A204.1 (cell line): Measurements from ENCODE around the gene ADIPOR2.

Source experiments
- FAIRE-seq: peaks from 2 replicates; lab custom pipeline; 2012; peaks lifted over from hg19 to GRCh38; lab: Jason Lieb, UNC

ADIPOR2 gene

DNA sequence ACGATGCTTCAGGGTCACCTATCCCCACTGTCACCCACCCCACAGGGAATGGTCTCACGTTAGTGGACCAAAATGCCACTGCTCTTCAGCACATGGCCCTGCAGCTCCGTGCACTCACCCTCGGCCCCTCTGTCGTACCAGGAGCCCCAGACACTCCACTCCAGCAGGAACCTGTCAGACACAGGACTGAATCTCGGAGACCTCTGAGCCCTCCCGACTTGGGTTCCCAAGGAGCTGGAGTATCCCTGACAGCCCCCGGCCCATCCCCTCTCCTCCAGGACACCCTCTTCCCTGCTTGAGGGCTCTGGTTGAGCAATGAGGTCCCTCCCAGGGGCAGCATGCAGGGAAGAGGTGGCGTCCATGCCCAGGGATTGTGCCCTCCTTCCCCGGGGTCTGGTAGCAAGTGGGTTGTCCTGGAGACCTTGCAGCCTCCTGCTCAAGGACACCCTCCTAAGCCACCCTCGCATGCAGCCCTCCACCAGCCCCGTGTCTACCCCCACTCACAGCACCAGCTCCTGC lies 109.1 kb downstream of the ADIPOR2 start:
- no peak for FAIRE-seq

DNA sequence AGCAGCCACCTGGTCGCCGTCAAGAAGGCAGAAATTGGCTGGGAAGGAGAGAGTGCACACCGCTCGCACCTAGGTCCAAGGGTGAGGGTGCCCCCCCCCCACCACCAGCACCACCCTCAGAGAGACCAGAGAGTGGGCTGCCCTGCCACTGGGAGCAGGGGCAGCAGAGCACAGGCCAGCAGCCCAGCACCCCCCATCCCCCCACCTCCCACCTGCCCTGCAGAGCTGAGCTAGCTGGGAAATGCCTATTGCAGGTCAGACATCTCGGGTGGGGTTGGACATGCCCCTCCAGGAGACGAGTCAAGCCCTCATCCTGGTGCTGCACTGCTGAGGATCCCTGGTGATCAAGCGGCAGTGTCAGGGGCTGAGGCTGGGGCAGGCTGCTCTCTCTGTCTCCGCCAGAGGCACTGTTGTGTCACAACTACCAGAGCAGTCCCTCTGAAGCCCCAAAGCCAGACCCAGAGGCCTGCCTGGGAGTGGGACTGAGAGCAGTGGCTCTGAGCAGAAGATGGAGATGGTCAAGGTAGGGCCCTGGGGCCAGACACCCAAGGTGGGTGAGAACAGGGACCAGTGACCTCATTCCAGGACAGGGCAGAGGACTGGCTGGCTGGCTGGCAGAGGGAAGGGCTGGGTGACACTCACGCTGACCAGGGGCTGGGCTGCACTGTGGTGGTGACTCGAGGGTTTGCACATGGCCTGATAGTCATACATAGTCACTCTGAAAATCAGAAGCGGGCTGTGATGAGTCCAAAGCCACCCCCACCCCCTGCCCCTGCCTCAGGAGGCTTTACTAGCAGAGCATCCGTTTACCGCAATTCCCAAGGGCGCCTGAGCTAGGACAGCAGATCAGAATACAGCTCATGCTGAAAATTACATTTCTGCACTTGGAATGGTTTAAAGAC lies 109.8 kb downstream of the ADIPOR2 start:
- FAIRE-seq, result no peak

DNA sequence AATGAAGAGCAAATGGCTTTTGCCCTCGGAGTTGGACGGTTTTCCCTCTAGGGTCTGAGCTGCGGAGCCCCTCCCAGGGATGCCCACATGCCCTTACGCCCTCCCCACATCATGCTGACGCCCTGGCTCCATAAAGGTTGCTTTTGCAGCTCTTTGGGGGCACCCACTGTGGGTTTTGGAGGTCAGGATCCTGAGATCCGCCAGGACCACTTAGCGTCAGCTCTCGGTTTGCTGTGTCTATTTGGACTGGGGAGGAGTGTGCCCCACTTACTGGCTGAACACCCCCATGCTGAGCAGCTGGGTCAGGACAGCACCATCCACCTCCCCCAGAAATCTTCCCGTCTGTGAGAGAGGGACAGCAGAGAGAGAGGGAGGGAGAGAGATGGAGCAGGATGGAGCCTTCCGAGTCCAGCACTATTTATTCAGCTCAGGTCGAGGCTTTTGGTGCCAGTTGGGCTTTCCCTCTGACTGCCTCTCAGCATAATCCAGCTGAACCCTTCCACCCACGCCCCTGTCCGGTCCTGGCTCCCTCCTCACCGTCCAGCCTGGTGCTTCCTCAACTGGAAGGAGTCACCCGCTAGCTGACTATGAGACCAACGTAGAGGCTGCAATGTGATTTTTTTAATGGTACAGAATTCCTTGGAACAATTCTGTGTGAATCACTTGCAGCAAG lies 110.6 kb downstream of the ADIPOR2 start:
- FAIRE-seq, result no peak

DNA sequence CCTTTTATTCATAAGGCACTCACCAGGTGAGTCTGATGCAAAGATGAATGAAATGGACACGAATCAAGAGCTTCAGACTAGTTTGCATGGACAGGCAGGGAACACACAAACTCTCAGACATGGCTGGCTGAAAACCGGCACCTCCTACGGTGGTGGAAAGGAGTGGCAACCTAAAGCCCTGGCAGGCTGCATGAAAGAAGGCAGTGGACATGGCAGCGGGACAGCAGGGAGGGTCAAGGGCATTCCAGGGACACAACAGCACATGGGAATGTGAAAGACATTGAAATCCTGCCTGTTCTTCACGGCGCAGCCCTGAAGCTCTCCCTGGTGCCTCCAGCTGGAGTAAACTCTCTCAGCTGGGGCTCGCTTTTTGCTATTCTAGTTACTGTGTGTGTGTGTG lies 112.9 kb downstream of the ADIPOR2 start:
- no peak for FAIRE-seq

DNA sequence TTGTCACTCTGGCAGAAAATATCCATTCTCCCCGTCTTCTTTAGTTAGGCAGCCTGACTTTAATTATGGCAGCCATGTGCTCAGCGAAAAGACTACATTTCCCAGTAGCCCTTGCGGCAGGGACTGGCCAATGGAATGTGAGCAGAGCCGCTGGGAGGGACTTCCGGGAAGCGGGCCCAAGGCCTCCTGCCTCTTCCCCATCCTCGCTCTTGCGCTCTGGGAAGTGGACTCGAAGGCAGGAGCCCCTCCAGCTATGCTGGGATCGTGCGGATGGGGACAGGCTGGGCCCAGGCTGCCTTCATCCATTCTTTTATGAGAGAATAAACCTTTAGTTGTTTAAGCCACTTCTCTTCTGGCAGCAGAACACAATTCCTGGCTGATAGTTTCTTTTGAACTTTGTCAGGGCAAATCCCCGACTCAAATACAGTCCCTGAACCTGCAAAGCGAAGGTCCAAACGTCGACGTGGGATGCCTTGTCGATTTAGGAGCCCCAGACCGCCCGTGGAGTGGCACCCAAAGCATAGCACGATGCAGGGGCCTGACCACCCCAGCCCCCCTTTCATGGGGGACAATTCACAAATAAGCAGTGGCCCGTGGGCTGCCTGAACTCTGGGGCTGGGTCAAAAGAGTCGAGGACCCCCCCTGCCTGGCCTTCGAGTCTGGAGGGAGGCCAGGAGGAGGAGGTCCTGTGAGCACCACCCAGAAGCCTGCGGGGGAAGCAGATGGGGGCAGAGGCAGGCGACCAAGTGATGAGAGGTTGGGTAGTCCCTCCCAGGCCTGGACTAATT lies 113.9 kb downstream of the ADIPOR2 start:
- FAIRE-seq, result peak; percentile 91

DNA sequence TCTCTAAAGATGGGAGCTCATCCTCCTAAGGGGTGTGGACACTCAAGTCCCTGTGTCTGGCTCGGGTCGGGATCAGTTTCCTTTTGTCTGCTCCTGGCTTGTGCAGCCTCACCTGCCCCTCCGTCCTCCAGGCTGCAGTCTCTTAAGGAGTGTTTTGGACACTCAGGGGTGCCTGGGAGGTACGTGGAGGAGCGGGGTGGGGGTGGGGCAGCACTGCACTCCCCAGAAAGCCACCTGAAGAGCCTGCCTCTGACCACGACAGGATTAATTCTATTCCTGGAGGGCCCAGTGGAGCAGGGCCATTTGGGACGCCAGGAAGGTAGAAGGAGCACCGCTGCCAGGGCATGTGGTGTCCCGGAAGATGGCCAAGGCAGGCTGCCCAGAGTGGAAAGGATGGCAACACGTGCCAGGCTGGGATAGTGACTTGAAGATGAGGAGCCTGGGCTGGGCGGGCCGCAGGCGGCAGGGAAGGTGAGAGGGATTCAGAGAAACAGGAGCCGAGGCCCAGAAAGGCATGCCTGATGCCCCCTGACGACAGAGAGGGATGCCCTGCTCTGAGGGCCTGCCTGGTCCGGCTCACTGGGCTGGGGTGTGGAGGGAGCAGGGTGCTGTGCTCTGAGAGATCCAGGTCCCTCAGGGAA lies 114.7 kb downstream of the ADIPOR2 start:
- no peak for FAIRE-seq

DNA sequence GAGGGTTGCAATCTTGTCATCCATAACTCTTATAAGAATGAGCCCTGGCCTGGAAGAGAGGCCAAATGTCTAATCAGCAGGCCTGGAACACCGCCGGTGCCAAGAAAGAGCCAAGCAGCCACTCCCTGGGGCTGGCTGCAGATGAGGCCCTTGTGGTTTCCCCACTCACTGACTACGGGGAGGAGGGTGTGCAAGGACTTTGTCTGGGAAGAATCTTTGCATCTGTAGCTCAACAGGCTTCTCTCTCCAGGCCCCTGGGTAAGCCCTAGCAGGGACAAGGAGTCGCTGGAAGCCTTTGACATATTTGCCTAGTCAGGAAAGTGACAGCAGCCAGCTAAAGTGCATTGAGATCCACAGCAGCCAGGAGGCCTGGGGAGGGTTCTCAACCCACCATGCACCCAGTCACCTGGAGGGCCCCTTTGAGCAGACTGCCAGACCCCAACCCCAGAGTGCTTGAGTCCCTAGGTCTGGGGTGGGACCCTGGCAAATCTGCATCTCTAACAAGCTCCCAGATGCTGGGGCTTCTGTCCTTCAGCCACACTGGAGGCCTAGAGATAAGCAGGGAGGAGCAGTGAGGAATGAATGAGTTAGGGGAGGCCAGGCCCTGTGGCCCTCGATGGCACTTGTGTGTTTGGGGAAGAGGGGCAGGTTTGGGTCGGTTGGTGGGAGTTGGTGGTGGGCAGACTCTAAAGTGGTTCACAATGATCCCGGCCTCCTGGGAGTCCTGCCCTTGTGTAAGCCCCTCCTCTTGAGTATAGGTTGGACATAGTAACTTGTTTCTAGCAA lies 115.6 kb downstream of the ADIPOR2 start:
- no peak for FAIRE-seq

DNA sequence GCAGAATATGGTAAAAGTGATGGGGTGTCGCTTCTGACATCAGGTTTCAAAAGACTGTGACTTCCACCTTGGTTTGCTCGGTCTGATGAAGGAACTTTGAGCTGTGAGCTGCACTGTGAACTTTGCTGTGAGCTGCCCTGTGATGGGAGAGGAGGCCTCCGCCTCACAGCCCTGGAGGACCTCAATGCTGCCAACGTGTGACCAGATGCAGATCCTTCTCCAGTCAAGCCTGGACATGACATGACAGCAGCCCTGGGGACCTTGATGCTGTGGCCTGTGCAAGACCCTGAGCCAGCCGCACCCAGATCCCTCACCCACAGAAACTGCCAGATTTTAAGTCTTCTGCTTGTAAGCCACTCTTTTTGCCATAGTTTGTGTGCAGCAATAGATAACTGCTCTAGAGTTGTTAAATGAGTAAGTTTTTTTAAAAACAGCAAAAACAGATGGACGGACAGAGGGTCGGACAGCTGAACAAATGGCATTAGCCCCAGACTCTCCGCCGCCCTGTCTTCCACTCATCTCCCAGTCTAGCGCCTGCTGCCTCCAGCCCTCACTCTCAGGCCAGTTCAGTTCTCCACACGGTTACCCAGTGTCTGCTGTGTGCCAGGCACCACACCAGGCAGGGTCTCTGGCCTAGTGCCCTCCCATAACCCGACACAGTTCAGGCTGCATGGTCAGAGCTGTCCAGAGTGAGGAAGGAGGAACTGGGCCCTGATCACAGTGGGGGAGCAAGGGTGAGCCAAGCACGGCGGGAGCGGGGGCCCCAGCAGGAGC lies 116.4 kb downstream of the ADIPOR2 start:
- FAIRE-seq, result no peak

DNA sequence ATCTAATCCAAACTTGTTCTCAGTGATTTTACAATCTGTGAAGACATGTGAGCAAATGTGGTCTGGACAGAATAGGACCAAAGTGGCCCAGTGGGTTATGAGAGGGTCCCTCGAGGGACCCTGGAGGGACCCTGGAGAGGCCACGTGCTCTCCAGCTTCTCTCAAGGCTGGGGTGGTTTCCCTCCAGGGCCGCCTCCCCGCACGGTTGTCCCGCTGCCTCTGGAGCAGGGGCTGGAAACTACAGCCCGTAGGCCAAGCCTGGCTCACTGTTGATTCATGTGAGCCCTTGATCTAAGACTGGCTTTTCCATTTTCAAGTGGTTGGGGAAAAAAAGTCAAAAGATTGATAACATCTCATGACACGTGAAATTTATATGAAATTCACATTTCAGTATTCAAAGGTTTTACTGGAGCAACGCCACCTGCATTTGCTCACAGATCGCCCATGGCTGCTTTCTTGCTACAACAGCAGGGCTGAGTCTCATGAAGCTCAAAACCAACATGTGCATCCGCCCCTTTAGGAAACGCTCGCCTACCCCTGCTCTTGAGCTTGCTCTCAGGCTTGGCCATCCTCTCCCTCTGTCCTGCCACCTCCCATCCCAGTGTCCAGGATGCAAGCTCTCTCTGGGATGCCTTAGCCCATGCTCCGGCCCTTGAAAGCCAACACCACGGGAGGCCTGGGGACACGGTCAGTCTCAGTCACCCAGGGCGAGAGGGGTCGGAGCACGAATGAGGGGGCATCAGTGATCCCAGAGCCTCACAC lies 117.3 kb downstream of the ADIPOR2 start:
- no peak for FAIRE-seq

DNA sequence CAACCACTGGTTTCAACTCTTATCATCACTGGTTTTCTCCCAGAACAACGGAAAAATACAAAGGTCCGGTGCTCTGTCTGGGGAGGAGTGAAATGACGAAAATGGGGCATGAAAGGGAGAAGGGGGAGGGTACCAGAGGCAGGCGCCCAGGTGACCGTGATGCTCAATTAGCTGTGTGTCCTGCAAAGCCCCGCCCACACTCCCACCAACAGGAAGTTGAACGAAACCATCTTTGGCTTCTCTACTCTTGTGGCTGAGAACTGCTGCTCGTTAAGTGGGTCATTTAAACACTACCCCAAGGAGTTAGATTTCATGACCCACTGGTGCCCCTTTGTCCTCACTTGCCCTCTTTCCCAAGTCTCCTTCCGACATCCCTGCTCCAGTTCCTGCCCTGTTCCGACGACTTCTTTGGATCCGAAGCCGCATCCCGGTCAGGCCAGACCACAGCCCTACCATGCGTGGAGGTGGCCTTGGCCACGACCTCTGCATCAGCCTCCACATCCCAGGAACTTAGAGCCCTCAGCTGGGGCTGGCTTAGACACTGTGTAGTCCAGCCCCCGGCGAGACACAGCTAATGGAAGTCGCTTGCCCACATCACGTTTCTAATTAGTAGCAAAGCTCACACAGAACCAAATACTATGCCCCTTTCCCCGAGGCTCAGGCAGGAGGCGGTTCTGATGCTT lies 118.1 kb downstream of the ADIPOR2 start:
- FAIRE-seq, result no peak

DNA sequence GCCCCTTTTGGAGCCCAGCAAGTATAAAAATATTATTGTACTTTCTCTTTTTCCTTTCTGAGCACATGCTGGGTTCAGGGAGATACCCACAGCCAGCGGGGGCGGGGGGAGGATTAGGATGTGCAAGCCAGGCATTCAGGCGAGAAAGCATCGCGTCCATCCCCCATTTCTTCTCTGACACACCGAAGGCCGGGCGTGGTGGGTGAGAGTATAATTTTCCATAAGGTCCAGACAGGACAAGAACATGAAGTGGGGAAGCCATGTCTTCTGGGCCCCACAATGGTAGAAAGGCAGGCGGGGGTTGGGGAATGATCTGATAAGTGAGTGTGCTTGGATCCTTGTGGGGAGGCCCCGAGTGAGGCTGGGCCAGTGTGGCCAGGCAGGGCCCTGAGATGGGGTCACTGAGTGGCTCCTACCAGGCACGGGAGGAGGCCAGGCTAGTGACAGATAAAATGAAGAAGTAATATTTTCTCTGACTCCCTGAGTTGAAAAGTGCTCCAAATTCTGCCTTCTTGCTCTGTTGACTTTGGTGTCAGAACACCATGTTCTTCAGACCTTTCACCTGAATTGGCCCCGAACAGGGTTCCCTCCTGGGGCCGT lies 118.8 kb downstream of the ADIPOR2 start:
- FAIRE-seq, result no peak

DNA sequence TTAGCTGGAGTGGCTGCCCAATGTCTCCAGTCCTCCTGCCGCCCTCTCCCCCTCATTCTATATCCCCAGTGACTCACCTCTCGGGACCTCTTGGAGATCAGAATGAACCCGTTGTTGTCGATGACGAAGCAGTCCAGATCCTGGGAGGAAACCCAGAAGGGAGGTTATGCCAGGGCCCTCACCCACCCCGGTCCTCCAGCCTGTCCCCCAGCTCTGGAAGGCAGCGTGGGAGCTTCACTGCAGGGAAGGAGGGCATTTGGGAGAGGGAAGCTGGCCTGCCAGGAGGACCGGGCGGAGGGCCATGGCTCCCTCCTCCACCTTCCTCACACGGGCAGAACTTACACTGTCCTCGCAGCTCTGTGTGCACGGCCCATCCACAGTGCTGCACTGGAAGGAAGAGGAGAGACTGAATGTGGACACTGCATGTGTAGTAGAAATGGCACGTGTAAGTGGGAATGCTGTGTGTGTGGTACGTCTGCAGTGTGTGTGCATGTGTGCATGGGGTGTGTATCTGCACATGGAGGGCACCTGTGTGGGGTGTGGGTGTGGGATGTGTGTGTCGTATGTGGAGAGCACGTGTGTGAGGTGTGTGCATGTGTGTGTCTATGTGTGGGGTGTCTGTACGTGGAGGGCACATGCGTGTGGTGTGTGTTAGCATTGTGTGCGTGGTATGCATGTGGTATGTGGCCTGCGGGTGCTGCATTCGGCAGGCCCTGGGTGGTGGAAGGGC lies 119.5 kb downstream of the ADIPOR2 start:
- no peak for FAIRE-seq

DNA sequence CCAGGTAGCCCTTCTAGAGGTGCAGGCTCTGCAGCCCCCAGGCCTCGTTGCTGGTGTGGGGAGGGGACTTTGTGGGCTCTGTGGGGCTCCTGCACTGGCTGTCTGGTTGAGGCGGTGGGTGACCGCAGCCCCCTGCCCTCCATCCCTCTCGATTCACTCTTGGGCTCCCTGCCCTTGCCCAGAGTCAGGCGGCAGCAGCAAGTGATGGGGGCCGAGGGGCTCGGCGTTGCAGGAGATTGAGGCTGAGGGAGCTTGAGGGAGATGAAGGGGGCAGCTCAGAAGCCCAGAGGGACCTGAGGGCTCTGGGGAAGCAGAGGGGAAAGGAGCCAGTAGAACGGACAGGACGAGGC lies 120.0 kb downstream of the ADIPOR2 start:
- no peak for FAIRE-seq

DNA sequence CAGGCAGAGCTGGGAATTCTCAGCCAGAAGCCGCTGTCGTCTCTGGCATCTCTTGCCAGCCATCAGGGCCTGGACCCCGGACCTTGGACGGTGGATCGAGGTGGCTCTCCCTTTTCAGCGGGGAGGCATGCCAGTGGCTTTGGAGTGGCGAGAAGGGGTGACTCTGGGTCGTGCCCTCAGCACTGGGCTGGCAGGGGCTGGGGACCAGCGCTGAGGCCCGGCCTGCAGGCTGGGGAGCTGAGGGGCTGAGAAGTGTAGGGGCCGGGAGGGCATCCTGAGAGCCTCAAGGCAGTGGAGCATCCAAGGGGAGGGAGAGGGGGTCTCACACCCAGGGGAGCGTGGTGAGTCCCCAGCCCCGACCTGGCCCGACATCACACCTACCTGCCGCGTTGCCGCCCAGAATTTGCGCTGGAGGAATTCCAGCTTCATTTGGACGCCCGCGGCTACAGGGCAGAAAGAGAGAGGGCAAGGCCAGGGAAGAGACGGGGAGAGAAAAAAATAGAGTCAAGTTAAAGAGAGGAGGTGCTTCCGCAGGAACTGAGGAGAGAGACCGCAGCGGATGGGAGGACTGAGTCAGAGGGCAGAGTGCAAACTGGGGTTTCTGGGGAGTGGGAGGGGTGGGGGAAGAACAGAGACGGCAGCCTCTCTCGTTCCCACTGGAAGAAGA lies 120.5 kb downstream of the ADIPOR2 start:
- no peak for FAIRE-seq

DNA sequence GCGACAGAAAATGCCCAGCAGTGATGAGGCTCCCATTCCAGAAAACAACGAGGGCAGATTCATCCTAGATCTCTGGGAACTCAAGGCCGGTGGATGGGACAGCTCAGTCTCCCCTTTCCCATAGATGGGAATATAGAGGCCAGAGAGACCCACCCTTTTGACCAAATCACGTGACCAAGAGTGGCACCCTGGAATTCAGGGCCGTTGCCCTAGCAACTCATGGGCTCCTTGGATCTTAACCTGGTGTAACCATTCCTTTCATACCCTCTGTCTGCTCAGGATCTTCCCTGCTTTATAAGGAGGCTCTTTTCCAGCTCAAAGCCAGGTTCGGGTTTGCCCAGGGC lies 121.0 kb downstream of the ADIPOR2 start:
- FAIRE-seq, result no peak

DNA sequence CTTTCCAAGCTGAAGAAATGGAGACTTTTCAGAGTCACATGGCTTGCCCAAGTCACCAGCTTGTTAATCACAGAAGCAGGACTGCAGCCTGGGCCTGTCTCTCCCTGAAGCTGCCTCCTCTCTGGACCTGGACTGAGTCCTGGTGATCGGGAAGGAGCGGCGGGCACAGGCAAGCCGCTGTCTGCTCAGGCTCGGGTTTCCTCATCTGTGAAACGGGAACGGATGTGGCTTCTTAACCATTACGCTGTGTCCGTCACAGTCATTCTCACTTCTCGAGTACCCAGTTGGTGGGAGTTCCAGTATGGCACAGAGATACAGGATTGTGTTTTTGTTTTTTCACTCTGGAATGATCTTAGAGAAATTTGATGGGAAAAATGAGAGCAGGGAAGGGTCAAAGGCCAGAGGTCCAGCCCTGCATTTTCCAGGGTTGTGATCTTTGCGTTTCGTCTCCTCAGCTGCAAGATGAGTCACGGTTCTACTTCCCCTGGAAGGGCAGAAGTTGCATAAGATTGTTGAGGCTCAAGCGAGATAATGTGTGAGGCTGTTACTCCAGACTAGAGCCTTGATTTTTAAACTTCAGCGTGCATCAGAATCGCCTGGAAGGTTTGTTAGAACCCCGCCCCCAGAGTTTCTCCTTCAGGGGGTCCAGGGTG lies 121.9 kb downstream of the ADIPOR2 start:
- no peak for FAIRE-seq

DNA sequence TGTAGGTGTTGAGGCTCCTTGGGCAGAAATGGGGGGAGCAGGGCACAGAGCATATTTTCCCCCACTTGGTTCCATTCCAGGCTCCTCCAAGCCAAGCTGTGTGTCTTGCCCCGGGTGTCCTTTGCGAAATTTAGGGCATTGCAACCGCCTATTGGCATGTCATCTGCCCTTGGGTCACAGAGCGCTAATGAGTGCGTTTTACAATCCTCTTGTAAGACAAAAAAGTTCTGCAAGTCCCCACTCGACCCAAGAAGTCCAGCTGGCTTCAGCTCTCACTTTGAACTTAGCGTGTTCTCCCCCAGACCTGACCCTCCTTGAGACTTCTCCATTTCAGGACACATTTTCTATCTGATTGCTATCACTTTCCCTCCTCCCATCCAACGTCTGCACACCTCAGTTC lies 123.4 kb downstream of the ADIPOR2 start:
- FAIRE-seq, result no peak
